HUES6 (cell line): ENCODE measurements around the gene BIRC7.
"Not testable (repeated sequence)": the region's sequence is repeated elsewhere in the genome, so short reads cannot be mapped to it uniquely, and the experiment has no call there.

Experiments used
- H3K27ac ChIP-seq: 2 replicates; pipeline ENCODE4 v1.7.0; 2013; ENCODE audit warnings: low read depth, mild to moderate bottlenecking, low read length, inconsistent platforms
- H3K27me3 ChIP-seq: 2 replicates; pipeline ENCODE4 v1.6.1; 2013; ENCODE audit warnings: low read length; ENCODE audit not compliant: control insufficient read depth, insufficient read depth
- H3K36me3 ChIP-seq: 2 replicates; pipeline ENCODE4 v1.6.1; 2013; ENCODE audit warnings: low read length; ENCODE audit not compliant: control insufficient read depth, insufficient read depth
- H3K4me1 ChIP-seq: 2 replicates; pipeline ENCODE4 v1.6.1; 2013; ENCODE audit warnings: low read length; ENCODE audit not compliant: control insufficient read depth, insufficient read depth
- H3K4me3 ChIP-seq: 2 replicates; pipeline ENCODE4 v1.5.1; 2013; ENCODE audit warnings: low read depth, low read length
- H3K9ac ChIP-seq: one replicate; pipeline ENCODE4 v1.6.1; 2013; ENCODE audit warnings: mild to moderate bottlenecking, low read length
- H3K9me3 ChIP-seq: 2 replicates; pipeline ENCODE4 v1.6.1; 2013; ENCODE audit warnings: low read depth, low read length; ENCODE audit not compliant: control insufficient read depth, insufficient read depth

BIRC7 gene

GRCh38 chr20:63249891-63250290 is 14.2 kb downstream of the BIRC7 start:
- Histone ChIP-seq H3K27ac (no peak overlapping the region), H3K27me3 (peaks cover 40% of the 10 kb centered on the region), H3K9ac (no peak overlapping the region)

GRCh38 chr20:63251350-63251749 is 15.6 kb downstream of the BIRC7 start:
- not testable (repeated sequence) for H3K27ac ChIP-seq, H3K4me3 ChIP-seq, H3K9me3 ChIP-seq, H3K9ac ChIP-seq, H3K36me3 ChIP-seq
- Histone ChIP-seq H3K4me1 (peaks cover 41% of the 10 kb centered on the region), H3K27me3 (peaks cover 51% of the 10 kb centered on the region)

More at GRCh38 chr20:63249891-63250290, 14.2 kb downstream of the BIRC7 start:
- Histone ChIP-seq H3K9me3 (no peaks in the 10 kb centered on the region), H3K36me3 (no peaks in the 10 kb centered on the region), H3K4me3 (no peak overlapping the region), H3K4me1 (peaks cover 29% of the 10 kb centered on the region)

GRCh38 chr20:63252284-63252711 is 16.6 kb downstream of the BIRC7 start:
- Histone ChIP-seq H3K27ac (no peak overlapping the region), H3K9ac (no peak overlapping the region), H3K27me3 (peaks cover 57% of the 10 kb centered on the region), H3K4me3 (no peak overlapping the region), H3K36me3 (no peaks in the 10 kb centered on the region), H3K4me1 (peaks cover 33% of the 10 kb centered on the region), H3K9me3 (no peaks in the 10 kb centered on the region)

- Histone ChIP-seq H3K27me3 (peaks cover 55% of the 10 kb centered on the region), H3K9ac (no peak overlapping the region), H3K4me1 (peaks cover 27% of the 10 kb centered on the region), H3K9me3 (no peaks in the 10 kb centered on the region), H3K27ac (no peak overlapping the region), H3K4me3 (peak overlapping the region; percentile 53), H3K36me3 (no peaks in the 10 kb centered on the region)
These were observed 17.3 kb downstream of the BIRC7 start for GRCh38 chr20:63253065-63253437.

- H3K36me3 ChIP-seq: no peaks in the 10 kb centered on the region
- peak overlapping the region; percentile 60 for H3K4me3 ChIP-seq
- H3K9ac ChIP-seq: no peak overlapping the region
- peaks cover 54% of the 10 kb centered on the region for H3K27me3 ChIP-seq
- H3K9me3 ChIP-seq: no peaks in the 10 kb centered on the region
- peaks cover 22% of the 10 kb centered on the region for H3K4me1 ChIP-seq
- no peak overlapping the region for H3K27ac ChIP-seq
These were observed 17.9 kb downstream of the BIRC7 start for GRCh38 chr20:63253438-63254231.

- Histone ChIP-seq H3K27me3 (peaks cover 54% of the 10 kb centered on the region), H3K4me3 (peak within 1 kb of the TSS; percentile 65)
These were observed 18.5 kb downstream of the BIRC7 start, which contains the start of gene NKAIN4 for GRCh38 chr20:63254232-63254605. Gene NKAIN4, minus strand, starts transcription at chr20:63254463. Its CDS starts 13 bp downstream, at chr20:63254450.

GRCh38 chr20:63254606-63255384 is 19.1 kb downstream of the BIRC7 start:
- Histone ChIP-seq H3K27ac (no peak overlapping the region), H3K27me3 (peaks cover 54% of the 10 kb centered on the region), H3K36me3 (no peaks in the 10 kb centered on the region), H3K4me3 (peak overlapping the region; percentile 65), H3K9me3 (no peaks in the 10 kb centered on the region), H3K9ac (no peak overlapping the region), H3K4me1 (peaks cover 26% of the 10 kb centered on the region)

More at GRCh38 chr20:63254232-63254605, 18.5 kb downstream of the BIRC7 start, which contains the start of gene NKAIN4:
- H3K27ac ChIP-seq: no peak within 1 kb of the TSS
- H3K9me3 ChIP-seq: no peaks in the 10 kb centered on the region
- H3K4me1 ChIP-seq: peaks cover 23% of the 10 kb centered on the region
- H3K36me3 ChIP-seq: no peaks in the 10 kb centered on the region
- H3K9ac ChIP-seq: no peak within 1 kb of the TSS

GRCh38 chr20:63255931-63256704 is 20.4 kb downstream of the BIRC7 start:
- Histone ChIP-seq H3K4me3 (no peak overlapping the region), H3K9ac (no peak overlapping the region), H3K36me3 (no peaks in the 10 kb centered on the region), H3K27ac (no peak overlapping the region), H3K9me3 (no peaks in the 10 kb centered on the region), H3K4me1 (peaks cover 26% of the 10 kb centered on the region), H3K27me3 (peaks cover 54% of the 10 kb centered on the region)

GRCh38 chr20:63256954-63257353 is 21.2 kb downstream of the BIRC7 start:
- Histone ChIP-seq H3K9me3 (no peaks in the 10 kb centered on the region), H3K9ac (no peak overlapping the region), H3K27me3 (peaks cover 49% of the 10 kb centered on the region), H3K27ac (no peak overlapping the region), H3K36me3 (no peaks in the 10 kb centered on the region), H3K4me1 (peaks cover 31% of the 10 kb centered on the region), H3K4me3 (no peak overlapping the region)

GRCh38 chr20:63257629-63258028 is 21.9 kb downstream of the BIRC7 start:
- Histone ChIP-seq H3K27me3 (peaks cover 43% of the 10 kb centered on the region), H3K4me1 (peaks cover 35% of the 10 kb centered on the region), H3K9me3 (no peaks in the 10 kb centered on the region), H3K27ac (no peak overlapping the region), H3K9ac (no peak overlapping the region), H3K36me3 (no peaks in the 10 kb centered on the region), H3K4me3 (no peak overlapping the region)
